GM12878 (cell line): ENCODE data around the gene C19orf67. TPM values are rescaled to one million over a fixed set of nuclear protein-coding genes. Genes with fewer than 3 reads are reported as not detected.

Source experiments
- ATF7 ChIP-seq: fragments of 450-650 bp; IDR thresholded peaks from 2 replicates; pipeline ENCODE4 v1.6.1; 2016; ENCODE audit warnings: low read depth, mild to moderate bottlenecking
- BCL3 ChIP-seq: IDR thresholded peaks from 2 replicates; pipeline ENCODE4 v1.6.1; 2011; ENCODE audit warnings: borderline replicate concordance, low read depth, mild to moderate bottlenecking, moderate library complexity, low read length; ENCODE audit not compliant: insufficient read depth, poor library complexity, severe bottlenecking
- CEBPZ ChIP-seq: fragments of 150-350 bp; IDR thresholded peaks from 2 replicates; pipeline ENCODE4 v1.6.1; 2016; ENCODE audit warnings: low read depth, low read length
- CREB1 ChIP-seq: IDR thresholded peaks from 2 replicates; pipeline ENCODE4 v1.6.1; 2012; ENCODE audit warnings: low read depth, mild to moderate bottlenecking, inconsistent platforms
- EP300 ChIP-seq, 2 experiments: fragments of 150-350 bp in 1 of 2; IDR thresholded peaks; 2 replicates each; pipeline ENCODE4 v1.6.1; 2011 to 2012; ENCODE audit warnings: low read depth in 2 of 2, low read length in 2 of 2, borderline replicate concordance in 1 of 2, improper control_type of control experiment in 1 of 2, inconsistent platforms in 1 of 2; ENCODE audit not compliant: control insufficient read depth in 1 of 2
- HCFC1 ChIP-seq: fragments of 150-350 bp; IDR thresholded peaks from 2 replicates; pipeline ENCODE4 v1.6.1; 2014; ENCODE audit warnings: low read length
- KAT2A ChIP-seq: conservative IDR thresholded peaks from 2 replicates; pipeline ENCODE4 v1.6.1; 2011; ENCODE audit warnings: low read depth, low read length; ENCODE audit not compliant: control insufficient read depth
- MTA2 ChIP-seq: fragments of 450-650 bp; IDR thresholded peaks from 2 replicates; pipeline ENCODE4 v1.6.1; 2016; ENCODE audit warnings: low read depth, mild to moderate bottlenecking, moderate library complexity
- MYC ChIP-seq: IDR thresholded peaks from 2 replicates; pipeline ENCODE4 v1.6.1; 2011; ENCODE audit warnings: mild to moderate bottlenecking, low read length, moderate library complexity, inconsistent platforms; ENCODE audit not compliant: insufficient read depth, insufficient replicate concordance, insufficient read length, severe bottlenecking
- PKNOX1 ChIP-seq: fragments of 450-650 bp; IDR thresholded peaks from 2 replicates; pipeline ENCODE4 v1.6.1; 2016; ENCODE audit warnings: mild to moderate bottlenecking
- PRDM15 ChIP-seq: fragments of 450-650 bp; formaldehyde crosslinking; IDR thresholded peaks from 2 replicates; pipeline ENCODE4 v1.4.0; 2020; ENCODE audit warnings: mild to moderate bottlenecking, moderate library complexity
- SMARCA5 ChIP-seq: fragments of 450-650 bp; IDR thresholded peaks from 2 replicates; pipeline ENCODE4 v1.6.1; 2017; ENCODE audit warnings: mild to moderate bottlenecking
- TCF7 ChIP-seq: IDR thresholded peaks from 2 replicates; pipeline ENCODE4 v1.6.1; 2014; ENCODE audit warnings: antibody characterized with exemption, borderline replicate concordance
- ZBTB4 ChIP-seq: fragments of 450-650 bp; formaldehyde crosslinking; IDR thresholded peaks from 2 replicates; pipeline ENCODE4 v1.4.0; 2022; ENCODE audit warnings: mild to moderate bottlenecking, moderate library complexity
- polyA plus RNA-seq, 11 experiments: library from polyadenylated mRNA; depleted of rRNA in 4 of 11; unstranded in 6 of 11; stranded (reverse) in 5 of 11; fragments of >200 nt; fragmentation: Nextera tagmentation in 4 of 11; fragmentation: Illumina TruSeq in 1 of 11; extraction: Ambion mirVana in 4 of 11; extraction: Trizol in 1 of 11; gene quantifications; 1 replicate in 1 of 11; 2 replicates in 10 of 11; pipeline versions ENCODE4 v1.2.1 to v1.2.3, GENCODE V29; 2011 to 2016; ENCODE audit warnings: inconsistent platforms in 2 of 11, missing spikeins in 2 of 11, low read depth in 1 of 11
- total RNA-seq, 4 experiments: library from RNA; depleted of rRNA in 3 of 4; stranded (reverse); fragments of >200 nt in 3 of 4; fragmentation: Illumina TruSeq in 1 of 4; extraction: Trizol in 1 of 4; gene quantifications; 2 replicates each; pipeline versions ENCODE4 v1.2.1 to v1.2.3, GENCODE V29; 2013 to 2021

C19orf67 gene
- total and polyA plus RNA-seq, 10 of the 15 experiments (the other 5 are each of a cell fraction or from before 2014, with no cell fraction given) = 0.14 TPM; not detected in 9

- TF ChIP-seq TCF7 (0 out of 2 replicates have a peak, but pooled peaks have one; percentile 21), ATF7 (peak; percentile 38; the same call in 1 of the 2 replicates), PKNOX1 (peak; percentile 67), PRDM15 (CRISPR knock-in tag) (no peak), MTA2 (peak; percentile 92), SMARCA5 (no peak; the same call in 1 of the 2 replicates), CREB1 (peak; percentile 88), HCFC1 (peak; percentile 93), CEBPZ (no peak), EP300 (IDR thresholded peaks at IDR 0.05; ENCODE audit: borderline replicate concordance in 1 of 2, control insufficient read depth in 1 of 2, low read depth in 2 of 2, low read length in 2 of 2) (no peak), BCL3 (no peak), KAT2A (no peak), MYC (no peak), ZBTB4 (no peak)
These were observed 4.4 kb downstream of the C19orf67 start (continued) for GRCh38 chr19:14080887-14081796.
